Midbrain (tissue), 1 donor: ENCODE data around the gene SYNE3.

Experiments used
- DNase-seq: peaks from one replicate; lab custom pipeline; 2025; lab: John Stamatoyannopoulos, UW

Gene SYNE3

DNA sequence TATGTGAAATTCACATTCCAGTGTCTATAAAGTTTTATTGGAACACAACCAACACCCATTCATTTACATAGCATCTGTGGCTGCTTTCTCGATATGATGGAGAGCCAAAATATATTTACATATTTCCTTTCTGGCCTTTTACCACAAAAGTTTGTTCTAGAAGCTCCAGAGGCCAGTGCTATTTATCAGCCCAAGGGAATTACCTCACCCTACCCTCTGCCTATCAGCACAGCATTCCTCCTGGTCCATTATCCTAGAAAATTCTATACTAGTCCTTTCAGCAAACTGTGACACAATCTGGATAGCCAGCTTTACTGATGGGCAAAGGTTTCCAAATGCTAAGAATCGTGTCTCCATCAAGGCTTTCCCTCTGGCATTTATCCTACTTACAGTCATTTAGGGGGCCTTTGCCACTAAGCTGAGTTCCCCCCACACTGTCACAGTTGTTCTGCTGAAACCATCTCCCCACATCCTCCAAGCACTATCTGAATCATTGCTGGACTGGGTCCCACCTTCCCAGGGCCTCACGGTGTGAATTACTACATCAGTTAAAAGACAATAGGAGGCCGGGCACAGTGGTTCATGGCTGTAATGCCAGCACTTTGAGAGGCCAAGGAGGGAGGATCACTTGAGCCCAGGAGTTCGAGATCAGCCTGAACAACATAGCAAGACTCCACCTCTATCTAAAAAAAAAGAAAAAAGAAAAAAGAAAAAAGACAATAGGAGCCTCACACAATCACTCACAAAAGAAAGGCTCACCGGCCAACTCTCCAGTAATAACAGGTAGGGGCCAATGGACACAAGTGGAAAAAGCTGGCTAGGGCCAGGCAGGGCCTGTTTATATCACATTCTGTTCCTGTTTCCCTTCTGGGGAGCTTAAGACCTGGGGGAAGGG is 12.1 kb downstream of the SYNE3 start:
- no peak for DNase-seq

DNA sequence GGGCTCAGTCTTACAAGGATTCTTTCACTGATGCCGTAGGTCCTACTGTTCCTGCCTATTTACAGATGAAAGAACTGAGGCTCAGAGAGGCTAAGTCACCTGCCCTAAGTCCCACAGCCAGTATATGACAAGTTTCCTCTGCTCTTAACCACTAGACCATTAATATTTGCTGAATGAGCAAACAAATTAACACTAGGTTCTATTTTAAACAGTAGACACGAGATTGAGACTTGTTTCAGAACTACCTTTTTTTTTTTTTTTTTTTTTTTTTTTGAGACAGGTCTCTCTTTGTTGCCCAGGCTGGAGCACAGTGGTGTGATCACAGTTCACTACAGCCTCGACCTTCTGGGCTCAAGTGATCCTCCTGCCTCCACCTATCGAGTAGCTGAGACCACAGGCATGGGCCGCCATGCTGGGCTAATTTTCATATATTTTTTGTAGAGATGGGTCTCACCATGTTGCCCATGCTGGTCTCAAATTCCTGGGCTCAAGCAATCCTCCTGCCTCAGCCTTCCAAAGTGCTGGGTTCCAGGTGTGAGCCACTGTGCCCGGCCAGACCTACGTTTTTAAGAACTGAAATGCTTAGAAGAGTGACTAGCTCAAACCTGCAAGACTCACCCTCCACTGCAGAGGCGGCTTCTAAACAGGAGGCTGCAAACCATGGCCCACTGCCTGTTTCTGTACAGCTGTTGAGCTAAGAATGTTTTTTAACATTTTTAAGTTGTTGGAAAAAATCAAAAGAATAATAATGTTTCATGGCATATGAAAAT is 12.9 kb downstream of the SYNE3 start:
- DNase-seq, result no peak

DNA sequence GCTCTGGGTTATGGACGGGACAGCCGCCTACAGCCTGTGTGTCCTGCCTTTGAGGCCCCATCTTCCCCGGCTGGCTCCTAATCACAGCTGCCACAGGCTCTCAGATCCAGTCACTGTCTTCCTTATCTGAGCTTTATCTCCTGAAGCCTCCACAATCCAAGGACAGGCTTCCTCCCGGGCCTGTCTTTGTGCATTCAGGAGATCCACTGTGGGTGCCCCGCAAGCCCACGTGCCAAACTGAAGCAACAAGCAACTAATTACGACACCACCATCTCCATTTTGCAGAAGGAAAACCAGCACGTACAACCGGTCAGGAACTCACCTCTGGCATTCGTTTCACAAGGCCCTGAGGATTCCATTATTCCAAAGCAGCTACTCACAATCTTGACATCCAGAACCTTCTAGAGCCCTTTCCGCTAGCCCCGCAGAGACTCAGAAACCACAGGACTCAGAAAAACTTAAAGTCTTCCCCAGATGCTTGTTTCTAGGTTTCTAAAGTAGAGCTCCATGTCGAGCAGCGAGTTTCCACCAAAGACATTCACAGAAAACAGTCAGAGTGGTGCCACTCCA is 14.0 kb downstream of the SYNE3 start:
- DNase-seq, result no peak

DNA sequence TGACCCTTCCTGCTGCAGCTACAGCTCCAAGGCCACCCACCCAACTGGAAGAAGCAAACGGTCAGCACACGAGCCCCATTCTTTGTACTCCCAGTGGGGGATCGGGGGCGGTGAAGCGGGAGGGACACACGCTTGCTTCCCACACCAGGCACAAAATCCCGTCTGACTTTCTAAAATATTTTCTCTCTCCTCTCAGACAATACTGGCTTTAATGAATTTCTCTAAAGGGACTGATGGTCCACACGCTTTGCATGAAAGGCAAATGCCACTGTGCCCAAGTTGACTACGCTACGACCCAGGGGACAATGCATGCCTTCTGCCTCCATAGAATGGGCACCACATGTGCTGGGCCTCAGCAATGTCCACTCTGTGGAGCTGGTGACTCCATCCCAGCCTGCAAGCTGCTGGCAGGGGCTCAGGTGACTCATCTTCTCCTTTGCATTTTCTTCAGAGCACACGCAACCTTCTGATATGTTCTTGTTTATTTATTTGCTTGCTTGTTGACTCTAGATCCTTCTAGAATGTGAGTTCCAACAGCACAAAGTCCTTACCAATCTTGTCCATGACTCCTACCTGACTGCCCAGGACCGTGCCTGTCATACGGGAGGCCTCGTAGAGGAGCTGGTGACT is 15.6 kb downstream of the SYNE3 start:
- DNase-seq, result peak; percentile 77

DNA sequence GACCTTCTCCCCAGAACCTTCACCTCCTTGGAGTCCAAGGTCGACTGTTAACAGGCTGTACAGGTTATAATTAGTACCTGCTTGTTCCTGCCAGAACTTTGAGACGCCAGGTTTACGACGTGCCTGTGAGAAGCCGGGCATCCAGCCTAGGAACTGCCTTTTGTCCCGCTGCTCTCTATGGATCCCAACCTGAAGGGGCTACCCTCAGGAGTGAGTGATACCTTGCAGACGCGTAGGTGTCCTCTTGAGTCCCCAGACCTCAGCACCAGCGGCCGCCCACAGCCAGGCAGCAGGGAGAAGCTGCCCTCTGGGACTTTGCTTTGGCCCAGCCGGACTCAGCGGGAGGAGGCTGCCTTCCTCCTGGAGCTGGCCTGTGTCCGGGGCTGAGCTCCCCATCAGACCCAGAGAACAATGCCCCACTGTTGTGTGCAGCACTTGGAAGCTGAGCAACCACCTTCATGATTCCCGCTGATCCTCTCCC is 16.2 kb downstream of the SYNE3 start:
- peak; percentile 80 for DNase-seq

DNA sequence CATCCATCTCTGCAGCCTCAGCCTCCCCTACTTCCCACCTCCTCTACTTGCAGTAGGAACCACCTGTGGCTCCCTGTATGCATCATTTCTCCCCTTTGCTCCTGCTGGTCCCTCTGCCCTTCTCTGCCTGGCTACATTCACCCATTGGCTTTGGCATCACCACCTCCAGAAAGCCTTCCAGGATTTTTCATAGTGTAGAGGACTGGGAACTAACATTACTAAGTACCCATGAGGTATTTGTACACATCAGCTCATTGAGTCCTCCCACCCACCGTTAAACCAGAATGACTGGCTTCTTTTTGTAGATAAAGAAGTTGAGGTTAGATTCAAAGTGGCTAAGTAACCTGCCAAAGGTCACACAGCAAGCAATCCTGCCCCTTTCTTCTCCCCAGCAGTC is 17.1 kb downstream of the SYNE3 start:
- DNase-seq, result no peak

DNA sequence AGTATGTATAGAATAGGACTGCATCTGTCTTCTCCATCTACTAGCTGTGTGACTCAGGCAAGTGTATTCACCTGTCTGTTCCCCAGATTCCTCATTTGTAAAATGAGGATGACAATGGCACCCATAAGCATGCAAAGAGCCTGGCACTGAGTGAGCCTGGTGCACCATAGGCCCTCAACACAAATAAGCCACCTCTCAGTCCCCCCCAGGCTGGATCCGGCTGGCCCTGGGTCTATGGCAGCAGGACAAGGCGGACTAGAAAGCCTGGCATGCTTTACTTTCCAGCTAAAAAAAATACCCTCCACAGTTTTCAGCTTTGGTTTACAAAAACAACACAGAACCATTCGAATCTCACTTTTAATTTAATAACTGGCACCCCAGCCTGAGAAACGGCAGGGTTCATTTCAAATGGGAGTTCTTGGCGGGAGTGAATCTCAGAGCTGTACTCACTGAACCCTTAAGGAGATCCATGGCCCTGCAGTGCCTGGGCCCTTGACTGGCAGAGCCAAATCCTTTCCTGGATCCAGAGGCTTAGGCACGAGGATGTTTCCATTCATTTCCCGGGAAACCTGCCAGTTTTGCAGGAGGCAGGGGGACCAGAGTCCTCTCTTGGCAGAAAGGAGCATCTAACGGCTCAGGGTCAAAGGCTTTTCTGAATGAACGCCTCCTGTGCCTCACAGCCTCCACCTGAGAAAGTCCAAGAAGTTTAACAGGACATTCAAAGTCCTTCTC is 17.7 kb downstream of the SYNE3 start:
- DNase-seq, result peak; percentile 83

DNA sequence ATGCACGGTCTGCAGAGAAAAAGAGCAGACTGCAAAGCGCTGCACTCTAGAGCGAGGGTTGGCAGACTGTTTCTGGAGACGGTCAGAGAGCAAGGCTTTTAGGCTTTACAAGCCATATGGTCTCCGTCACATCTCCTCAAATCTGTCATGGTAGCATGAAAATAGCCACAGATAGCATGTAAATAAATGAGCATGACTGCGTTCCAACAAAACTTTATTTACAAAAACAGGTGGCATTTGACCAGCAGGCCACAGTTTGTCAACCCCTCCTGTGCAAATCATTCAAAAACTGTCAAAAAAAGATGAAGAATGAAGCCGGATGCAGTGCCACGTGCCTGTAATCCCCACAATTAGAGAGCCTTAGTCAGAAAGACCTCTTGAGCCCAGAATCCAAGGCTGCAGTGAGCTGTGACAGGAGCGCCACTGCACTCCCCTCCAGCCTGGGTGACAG is 18.9 kb downstream of the SYNE3 start:
- DNase-seq, result no peak

DNA sequence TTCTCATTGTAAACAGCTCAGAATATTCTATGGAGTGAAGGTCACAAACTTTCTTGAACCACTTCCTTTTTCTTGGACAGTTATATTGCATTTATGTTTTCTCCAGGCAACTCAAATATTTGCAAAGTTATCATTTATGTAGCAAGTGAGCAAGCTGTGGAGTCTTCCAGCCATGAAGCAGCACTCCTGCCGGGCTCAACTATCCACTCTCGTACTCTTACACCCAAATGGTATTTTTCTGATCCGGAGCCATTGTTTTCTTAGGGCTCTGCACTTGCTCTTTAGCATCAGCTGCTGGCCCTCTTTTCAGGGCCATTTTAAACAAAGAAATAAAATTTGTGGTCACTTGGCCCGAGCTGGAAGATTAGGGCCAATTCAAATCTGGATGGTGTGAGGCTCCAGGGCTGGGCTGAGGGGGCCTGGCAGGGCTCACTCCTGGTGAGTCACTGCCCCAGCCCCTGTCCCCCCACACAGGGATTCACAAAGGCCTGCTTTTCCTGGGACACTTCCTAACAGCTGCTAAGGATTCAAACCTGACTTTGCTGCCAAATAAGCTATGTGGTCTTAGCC is 19.7 kb downstream of the SYNE3 start:
- DNase-seq, result peak; percentile 32

DNA sequence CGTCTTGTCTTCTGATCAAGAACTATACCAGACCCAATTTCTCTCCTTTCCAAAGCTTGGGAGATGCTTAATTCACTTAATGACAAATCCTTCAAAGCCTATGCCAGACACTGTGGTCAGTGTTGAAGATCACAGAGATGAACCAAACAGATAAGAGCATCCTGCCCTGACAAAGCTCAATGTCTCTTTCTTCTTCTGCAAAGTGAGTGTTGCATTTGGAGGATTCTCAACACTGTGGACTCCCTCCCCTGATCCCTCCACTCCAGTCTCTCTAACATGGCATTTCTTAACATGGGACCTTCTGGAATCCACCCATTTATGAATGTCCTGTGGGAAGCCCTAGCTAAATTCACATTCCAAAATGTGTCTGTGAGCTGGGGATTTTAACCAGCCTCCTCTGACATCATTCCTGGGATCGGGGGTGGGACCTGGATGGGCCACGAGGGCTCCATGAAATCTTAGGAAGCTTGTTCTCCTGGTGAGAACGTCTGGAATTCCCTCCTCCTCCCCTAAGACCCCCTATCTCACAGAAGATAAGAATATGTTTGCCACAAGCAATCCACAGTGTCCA is 20.3 kb downstream of the SYNE3 start:
- DNase-seq, result no peak

DNA sequence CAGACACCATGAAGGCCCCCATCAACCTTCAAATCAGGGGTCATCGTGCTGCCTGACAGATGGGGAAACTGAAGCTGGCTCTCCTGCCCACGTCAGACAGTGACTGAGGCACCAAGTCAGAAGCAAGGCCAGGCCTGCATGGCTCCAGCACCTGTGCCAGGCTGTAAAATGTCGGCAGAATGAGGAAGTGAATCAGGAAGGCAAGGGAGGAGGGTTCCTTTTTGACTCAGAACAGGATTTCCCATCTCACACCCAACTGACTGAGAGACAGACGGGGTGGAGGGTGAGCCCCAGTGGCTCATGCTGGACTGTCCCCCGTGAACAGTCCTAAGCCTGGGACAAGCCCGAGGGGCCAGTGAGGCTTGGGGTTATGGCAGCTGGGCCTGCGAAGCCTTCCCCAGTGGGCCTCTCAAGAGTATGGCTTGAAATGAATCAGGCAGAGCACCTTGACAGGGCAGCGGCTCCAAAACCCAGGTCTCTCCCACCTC is 20.9 kb downstream of the SYNE3 start:
- DNase-seq, result peak; percentile 13

DNA sequence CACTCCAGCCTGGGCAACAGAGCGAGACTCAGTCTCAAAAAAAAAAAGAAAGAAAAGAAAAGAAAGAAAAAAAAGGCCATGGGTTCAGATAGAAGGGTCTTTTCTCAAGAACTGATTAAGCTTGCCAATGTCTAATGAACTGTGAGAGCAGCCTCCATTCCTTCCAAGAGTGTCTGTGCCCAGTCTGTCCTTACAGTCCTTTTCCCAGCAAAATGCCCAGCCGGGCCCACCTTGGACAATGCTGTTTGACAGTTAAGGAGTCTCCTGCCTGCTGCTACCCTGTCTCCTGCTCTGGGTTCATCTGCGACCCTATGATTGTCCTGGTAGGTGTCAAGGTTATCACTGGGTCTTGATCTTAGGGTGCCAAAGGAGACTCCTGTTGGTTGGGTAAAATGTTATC is 21.4 kb downstream of the SYNE3 start:
- no peak for DNase-seq

DNA sequence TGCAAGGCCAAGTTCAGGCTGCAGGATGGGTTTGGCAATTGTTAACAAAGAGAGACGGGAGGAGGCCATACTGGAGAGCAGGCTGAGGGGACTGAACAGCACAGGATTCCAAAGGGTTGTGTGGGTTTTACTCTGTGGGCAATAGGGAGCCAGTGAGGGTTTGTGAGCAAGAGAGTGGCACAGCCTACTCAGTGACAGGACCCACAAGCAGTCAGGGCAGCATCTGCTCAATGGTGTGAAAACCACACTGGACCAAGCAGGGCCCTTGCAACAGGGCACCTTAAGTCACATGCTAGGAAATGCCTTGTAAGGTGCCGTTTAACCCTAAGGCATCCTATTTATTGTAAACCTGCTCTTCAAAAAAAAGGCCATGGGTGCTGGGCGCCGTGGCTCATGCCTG is 22.0 kb downstream of the SYNE3 start:
- no peak for DNase-seq

DNA sequence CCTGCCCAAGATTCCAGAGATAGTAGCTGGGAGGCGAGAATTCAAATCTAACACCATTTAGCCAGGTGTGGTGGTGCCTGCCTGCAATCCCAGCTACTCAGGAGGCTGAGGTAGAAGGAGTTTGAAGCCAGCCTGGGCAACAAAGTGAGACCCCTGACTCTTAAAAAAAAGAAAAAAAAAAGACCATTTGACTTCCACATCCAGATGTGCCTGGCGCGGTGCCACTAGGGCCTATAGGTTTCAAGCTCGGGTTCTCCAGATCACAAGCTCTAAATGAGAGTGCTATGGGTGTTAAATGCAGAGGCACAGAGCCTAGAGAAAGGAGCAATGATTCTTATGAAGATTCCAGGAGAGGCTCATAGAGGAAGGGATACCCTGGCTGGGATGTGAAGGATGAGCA is 22.5 kb downstream of the SYNE3 start:
- DNase-seq, result no peak

DNA sequence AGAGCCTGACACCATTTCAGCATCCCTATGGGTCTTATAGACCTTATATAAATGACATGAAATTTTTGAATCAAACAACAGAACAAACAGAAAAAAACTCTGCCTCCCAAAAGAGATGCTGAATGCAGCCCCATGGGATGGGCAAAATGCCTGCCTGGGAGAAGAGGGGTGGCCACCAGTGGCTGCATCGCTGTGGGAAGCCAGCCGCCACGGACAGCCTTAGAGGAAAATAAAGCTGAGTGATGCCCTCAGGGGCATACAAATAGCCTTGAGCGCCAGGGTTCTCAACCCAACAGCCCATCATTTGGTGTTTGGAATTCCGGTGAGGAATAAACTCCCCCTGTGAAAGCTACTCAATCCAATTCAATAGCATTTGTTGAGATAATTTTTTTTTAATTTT is 22.9 kb downstream of the SYNE3 start:
- no peak for DNase-seq

DNA sequence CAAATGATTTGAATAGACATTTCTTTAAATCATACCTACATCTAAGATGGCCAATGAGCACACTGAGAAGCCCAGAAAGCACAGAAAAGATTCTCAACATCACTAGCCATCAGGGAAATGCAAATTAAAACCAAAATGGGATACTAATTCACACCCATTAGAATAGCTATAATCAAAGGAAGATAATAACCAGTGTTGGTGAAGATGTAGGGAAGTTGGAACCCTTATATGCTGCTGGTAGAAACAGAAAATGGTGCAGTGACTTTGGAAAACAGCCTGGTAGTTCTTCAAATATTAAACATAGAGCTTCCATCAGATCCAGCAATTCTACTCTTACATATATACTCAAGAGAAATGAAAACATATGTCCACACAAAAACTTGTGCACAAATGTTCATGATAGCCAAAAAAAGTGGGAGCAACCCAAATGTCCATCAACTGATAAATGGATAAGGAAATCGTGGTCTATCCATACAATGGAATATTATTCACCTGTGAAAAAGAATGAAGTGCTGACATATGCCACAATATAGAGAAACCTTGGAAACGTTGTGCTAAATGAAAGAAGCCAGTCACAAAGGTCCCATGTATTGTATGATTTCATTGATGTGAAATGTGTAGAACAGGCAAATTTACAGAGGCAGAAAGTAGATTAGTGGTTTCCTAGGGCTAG is 24.4 kb downstream of the SYNE3 start:
- DNase-seq, result no peak

DNA sequence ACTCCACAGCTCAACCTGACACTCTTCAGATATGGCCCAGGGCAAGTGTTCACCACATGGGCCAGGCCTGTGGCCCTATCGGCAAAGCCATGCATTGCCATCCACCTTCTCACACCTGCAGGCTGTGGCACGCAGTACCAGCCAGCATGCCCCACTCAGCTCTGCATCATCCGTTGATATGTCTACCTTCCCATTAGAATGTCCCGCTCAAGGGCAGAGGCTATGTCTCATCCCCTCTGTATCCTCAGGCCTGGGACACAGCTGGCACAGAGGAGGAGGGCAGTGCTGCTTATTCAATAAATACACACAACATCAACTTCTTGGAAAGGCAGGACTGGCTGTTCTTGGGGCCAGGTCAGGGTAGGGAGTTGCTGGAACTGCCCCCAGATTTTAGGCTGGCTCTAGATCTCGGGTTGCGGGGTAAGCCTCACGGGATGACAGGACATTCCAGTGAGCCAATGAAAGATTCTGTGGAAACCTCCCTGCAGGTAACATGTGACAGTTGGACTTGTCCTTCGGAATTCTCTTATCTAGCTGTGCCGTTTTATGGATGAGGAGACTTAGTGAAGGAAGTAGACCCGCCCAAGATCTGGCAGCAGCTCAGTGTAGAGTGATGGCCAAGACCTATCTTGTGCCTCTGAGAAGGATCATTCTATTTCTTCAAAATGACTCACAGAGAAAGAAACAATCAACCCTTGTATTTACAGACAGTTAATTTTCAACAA is 25.6 kb downstream of the SYNE3 start:
- DNase-seq, result no peak

DNA sequence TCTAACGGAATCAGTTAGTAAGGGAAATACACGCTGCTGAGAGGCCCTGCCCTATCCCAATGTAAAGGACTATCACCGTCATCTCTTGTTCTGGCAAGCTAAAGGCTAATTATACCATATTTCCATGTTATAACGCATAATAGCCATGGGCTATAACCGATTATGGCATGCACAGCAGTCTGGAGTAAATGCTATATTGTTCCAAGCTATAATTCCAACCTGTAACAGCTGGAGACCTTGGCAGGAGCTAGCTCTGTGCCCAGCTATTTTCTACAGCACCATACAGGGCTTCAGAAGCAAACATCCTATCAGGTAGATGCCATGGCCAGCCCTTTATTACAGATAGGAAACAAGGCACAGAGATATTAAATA is 26.3 kb downstream of the SYNE3 start:
- no peak for DNase-seq
